ENCODE data around the gene GLI3. TPM values are rescaled to one million over a fixed set of nuclear protein-coding genes. Genes with fewer than 3 reads are reported as not detected.

The GLI3 gene
- total and polyA plus RNA-seq, 2 donors from 2014 or later = 0.92 to 11.1 TPM

DNA sequence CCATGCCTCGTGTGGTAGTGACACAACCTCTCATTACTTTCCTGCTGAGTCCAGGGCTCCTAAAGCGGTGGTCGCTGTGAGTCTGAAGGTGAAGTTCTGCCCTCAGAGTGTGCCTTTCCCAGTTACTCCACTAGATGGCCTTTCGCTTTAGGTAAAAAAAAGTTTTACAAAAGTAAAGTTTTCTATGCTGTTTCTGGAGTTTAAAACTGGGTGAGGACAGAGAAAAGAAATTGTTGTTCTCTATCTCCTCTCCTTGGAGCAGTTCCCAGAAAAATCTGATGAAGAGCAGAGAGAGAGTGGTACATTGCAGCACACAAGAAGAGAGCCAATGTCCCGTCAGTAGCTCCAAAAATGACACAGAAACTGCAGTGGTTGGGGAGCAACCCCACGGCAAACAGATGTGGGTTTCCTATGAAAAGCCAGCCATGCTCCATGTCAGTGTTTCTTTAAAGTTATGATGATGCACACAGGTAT, 257.1 kb downstream of the GLI3 start:
- Histone ChIP-seq H3K36me3 (ENCODE audit: control insufficient read depth in 2 of 3, insufficient read depth in 3 of 3, low read length in 3 of 3) (no peaks in the 10 kb centered on the region), H3K9ac (ENCODE audit: low read length in 3 of 3) (no peak overlapping the region), H3K4me3 (ENCODE audit: low read length in 3 of 3) (no peak overlapping the region), H3K27ac (ENCODE audit: low read depth in 2 of 2, low read length in 2 of 2) (no peak overlapping the region), H3K4me1 (ENCODE audit: control insufficient read depth in 2 of 3, insufficient read depth in 2 of 3, low read depth in 1 of 3, low read length in 3 of 3) (peaks cover 0 to 9% (median 4%) of the 10 kb centered on the region in 3 donors), H3K27me3 (ENCODE audit: control insufficient read depth, insufficient read depth, low read length) (no peaks in the 10 kb centered on the region), H3K9me3 (ENCODE audit: control insufficient read depth in 2 of 3, insufficient read depth in 1 of 3, low read length in 3 of 3) (no peaks in the 10 kb centered on the region)
- TF ChIP-seq, protein P1, sequence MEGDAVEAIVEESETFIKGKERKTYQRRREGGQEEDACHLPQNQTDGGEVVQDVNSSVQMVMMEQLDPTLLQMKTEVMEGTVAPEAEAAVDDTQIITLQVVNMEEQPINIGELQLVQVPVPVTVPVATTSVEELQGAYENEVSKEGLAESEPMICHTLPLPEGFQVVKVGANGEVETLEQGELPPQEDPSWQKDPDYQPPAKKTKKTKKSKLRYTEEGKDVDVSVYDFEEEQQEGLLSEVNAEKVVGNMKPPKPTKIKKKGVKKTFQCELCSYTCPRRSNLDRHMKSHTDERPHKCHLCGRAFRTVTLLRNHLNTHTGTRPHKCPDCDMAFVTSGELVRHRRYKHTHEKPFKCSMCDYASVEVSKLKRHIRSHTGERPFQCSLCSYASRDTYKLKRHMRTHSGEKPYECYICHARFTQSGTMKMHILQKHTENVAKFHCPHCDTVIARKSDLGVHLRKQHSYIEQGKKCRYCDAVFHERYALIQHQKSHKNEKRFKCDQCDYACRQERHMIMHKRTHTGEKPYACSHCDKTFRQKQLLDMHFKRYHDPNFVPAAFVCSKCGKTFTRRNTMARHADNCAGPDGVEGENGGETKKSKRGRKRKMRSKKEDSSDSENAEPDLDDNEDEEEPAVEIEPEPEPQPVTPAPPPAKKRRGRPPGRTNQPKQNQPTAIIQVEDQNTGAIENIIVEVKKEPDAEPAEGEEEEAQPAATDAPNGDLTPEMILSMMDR (IDR thresholded peaks at IDR 0.05; ENCODE audit: borderline replicate concordance, extremely low read depth, insufficient read depth) = peak; percentile 44
- DNase-seq (peak in 3 of 5 donors; percentile 30 to 78 (median 68)), FAIRE-seq (no peak)
- intact Hi-C loops (cut with DNase I) = loop anchor here (10.0 kb wide), 1 partner anchor 855 kb away; no protein-coding TSS in a partner anchor

DNA sequence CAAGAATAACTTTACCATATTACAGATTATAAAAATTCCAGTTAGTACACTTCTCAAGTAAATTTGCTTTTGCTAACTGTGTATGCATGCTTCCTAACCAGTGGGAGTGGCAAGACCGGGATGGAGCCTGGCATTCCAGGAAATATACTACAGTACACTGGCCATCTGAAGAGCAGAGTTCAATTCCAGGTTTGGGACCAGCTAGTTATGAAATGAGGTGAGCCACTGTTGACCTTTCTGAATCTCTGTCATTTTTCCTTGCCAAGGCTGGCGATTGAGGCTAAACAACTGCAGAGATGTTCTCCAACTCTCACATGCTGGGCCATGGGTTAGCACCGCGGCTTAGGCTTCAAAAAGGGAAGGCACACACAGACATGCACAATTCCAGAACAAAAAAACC, 258.2 kb downstream of the GLI3 start:
- intact Hi-C loops (cut with DNase I) = loop anchor here (10.0 kb wide), 1 partner anchor 856 kb away; no protein-coding TSS in a partner anchor
- Histone ChIP-seq H3K36me3 (ENCODE audit: control insufficient read depth in 2 of 3, insufficient read depth in 3 of 3, low read length in 3 of 3) (no peaks in the 10 kb centered on the region), H3K27ac (ENCODE audit: low read depth in 2 of 2, low read length in 2 of 2) (no peak overlapping the region), H3K9ac (ENCODE audit: low read length in 3 of 3) (no peak overlapping the region), H3K4me3 (ENCODE audit: low read length in 3 of 3) (no peak overlapping the region), H3K27me3 (ENCODE audit: control insufficient read depth, insufficient read depth, low read length) (no peaks in the 10 kb centered on the region), H3K9me3 (ENCODE audit: control insufficient read depth in 2 of 3, insufficient read depth in 1 of 3, low read length in 3 of 3) (no peaks in the 10 kb centered on the region), H3K4me1 (ENCODE audit: control insufficient read depth in 2 of 3, insufficient read depth in 2 of 3, low read depth in 1 of 3, low read length in 3 of 3) (peaks cover 0 to 9% (median 4%) of the 10 kb centered on the region in 3 donors)
- no peak for FAIRE-seq
- DNase-seq = no peak
- TF ChIP-seq, protein P1 (IDR thresholded peaks at IDR 0.05; ENCODE audit: borderline replicate concordance, extremely low read depth, insufficient read depth) = no peak

GRCh38 chr7:41977661-41978060, 259.3 kb downstream of the GLI3 start:
- no peaks in the 10 kb centered on the region for H3K27me3 ChIP-seq (ENCODE audit: control insufficient read depth, insufficient read depth, low read length)
- H3K4me1 ChIP-seq (ENCODE audit: control insufficient read depth in 2 of 3, insufficient read depth in 2 of 3, low read depth in 1 of 3, low read length in 3 of 3) = peaks cover 0 to 9% (median 4%) of the 10 kb centered on the region in 3 donors
- FAIRE-seq (no peak), DNase-seq (no peak)
- no peaks in the 10 kb centered on the region for H3K9me3 ChIP-seq (ENCODE audit: control insufficient read depth in 2 of 3, insufficient read depth in 1 of 3, low read length in 3 of 3)
- no peak overlapping the region for H3K9ac ChIP-seq (ENCODE audit: low read length in 3 of 3)
- H3K36me3 ChIP-seq (ENCODE audit: control insufficient read depth in 2 of 3, insufficient read depth in 3 of 3, low read length in 3 of 3) = no peaks in the 10 kb centered on the region
- TF ChIP-seq, protein P1 (IDR thresholded peaks at IDR 0.05; ENCODE audit: borderline replicate concordance, extremely low read depth, insufficient read depth) = no peak
- H3K27ac ChIP-seq (ENCODE audit: low read depth in 2 of 2, low read length in 2 of 2) = no peak overlapping the region
- peak overlapping the region in 2 of 3 donors; percentile 36 for H3K4me3 ChIP-seq (ENCODE audit: low read length in 3 of 3)
- intact Hi-C loops (cut with DNase I) = loop anchor here (10.0 kb wide), 1 partner anchor 857 kb away; no protein-coding TSS in a partner anchor

Data from kidney (tissue), 14 donors.